Upper lobe of left lung (tissue), 4 donors: ENCODE data around the gene LY6G6F.

Source experiments
- CTCF ChIP-seq, 6 experiments: fragments of 450-650 bp in 4 of 6; fragments of 200-600 bp in 2 of 6; sonication (generic) in 2 of 6; IDR thresholded peaks; one replicate each; pipeline ENCODE4 v1.5.1; 2016 to 2019; ENCODE audit warnings: antibody characterized with exemption in 6 of 6
- EP300 ChIP-seq, 4 donors: sonication (generic); formaldehyde crosslinking; IDR thresholded peaks; one replicate each; pipeline ENCODE4 v1.5.1; 2017; ENCODE audit warnings: antibody characterized with exemption in 4 of 4, control low read depth in 2 of 4
- POLR2A ChIP-seq, 4 donors: fragments of 450-650 bp; IDR thresholded peaks; one replicate each; pipeline ENCODE4 v1.5.1; 2016 to 2017; ENCODE audit warnings: antibody characterized with exemption in 4 of 4, mild to moderate bottlenecking in 2 of 4
- POLR2AphosphoS5 ChIP-seq, 2 donors: sonication (generic); formaldehyde crosslinking; IDR thresholded peaks; one replicate each; pipeline ENCODE4 v1.5.1; 2017; ENCODE audit warnings: antibody characterized with exemption in 2 of 2

GRCh38 chr6:31689249-31690110, 17.2 kb upstream of the LY6G6F start:
- TF ChIP-seq POLR2A (IDR thresholded peaks at IDR 0.05) (no peak), CTCF (IDR thresholded peaks at IDR 0.05) (peak in 2 of 6 experiments; percentile 9 to 11), POLR2AphosphoS5 (IDR thresholded peaks at IDR 0.05) (no peak), EP300 (IDR thresholded peaks at IDR 0.05) (no peak)
